NCI-H748 treated with DMSO at 0.1 percent for 48 hours (cell line): ENCODE measurements around the gene MIEF1.

Source experiments
- DNase-seq: peaks from one replicate; lab custom pipeline; 2025; lab: John Stamatoyannopoulos, UW

Gene MIEF1

GRCh38 chr22:39470451-39471291 lies 31.4 kb upstream of the MIEF1 start:
- DNase-seq = no peak

- DNase-seq = no peak
These were observed 30.5 kb upstream of the MIEF1 start for GRCh38 chr22:39471381-39472141.

- DNase-seq = no peak
These were observed 29.2 kb upstream of the MIEF1 start for GRCh38 chr22:39472570-39473556.

GRCh38 chr22:39473851-39474250 lies 28.2 kb upstream of the MIEF1 start:
- DNase-seq = no peak

GRCh38 chr22:39474351-39475111 lies 27.6 kb upstream of the MIEF1 start:
- no peak for DNase-seq

- DNase-seq = no peak
These were observed 26.8 kb upstream of the MIEF1 start for GRCh38 chr22:39475337-39475736.

- DNase-seq = no peak
These were observed 26.2 kb upstream of the MIEF1 start for GRCh38 chr22:39475902-39476301.

GRCh38 chr22:39476664-39477063 lies 25.4 kb upstream of the MIEF1 start:
- no peak for DNase-seq

GRCh38 chr22:39477542-39477941 lies 24.5 kb upstream of the MIEF1 start:
- no peak for DNase-seq

GRCh38 chr22:39478441-39478850 lies 23.6 kb upstream of the MIEF1 start:
- no peak for DNase-seq

GRCh38 chr22:39479254-39479653 lies 22.8 kb upstream of the MIEF1 start:
- DNase-seq = no peak

GRCh38 chr22:39480557-39480956 lies 21.5 kb upstream of the MIEF1 start:
- DNase-seq = no peak

GRCh38 chr22:39481054-39481453 lies 21.0 kb upstream of the MIEF1 start:
- no peak for DNase-seq

GRCh38 chr22:39481595-39481994 lies 20.5 kb upstream of the MIEF1 start:
- DNase-seq = no peak

- DNase-seq = no peak
These were observed 19.3 kb upstream of the MIEF1 start for GRCh38 chr22:39482768-39483167.

GRCh38 chr22:39486951-39487825 lies 14.9 kb upstream of the MIEF1 start:
- no peak for DNase-seq

- DNase-seq = no peak
These were observed 14.1 kb upstream of the MIEF1 start for GRCh38 chr22:39487826-39488520.

- no peak for DNase-seq
These were observed 13.5 kb upstream of the MIEF1 start for GRCh38 chr22:39488563-39489083.
